Natural killer cell (primary cell): ENCODE results near the gene MVP. TPM values are rescaled to one million over a fixed set of nuclear protein-coding genes. Genes with fewer than 3 reads are reported as not detected.

Source experiments
- ATAC-seq, 3 donors: fragments of 150-1000 bp in 2 of 3; fragments of 200-7000 bp in 1 of 3; cut with Tn5 transposase; 1 replicate in 1 of 3; 2 replicates in 2 of 3; pipeline ENCODE4 v1.10.0; 2021; ENCODE audit warnings: mild to moderate bottlenecking in 2 of 3, moderate library complexity in 2 of 3
- DNase-seq, 2 donors: peaks; one replicate each; pipeline versions ENCODE4 v3.0.0 to v3.0.0-alpha.2; 2013 to 2021; ENCODE audit warnings: mixed read lengths in 1 of 2
- H3K27ac ChIP-seq: one replicate; pipeline ENCODE4 v1.5.1; 2013; ENCODE audit warnings: mild to moderate bottlenecking, low read length
- H3K27me3 ChIP-seq: one replicate; pipeline ENCODE4 v1.6.1; 2013; ENCODE audit warnings: low read length; ENCODE audit not compliant: control insufficient read depth, insufficient read depth
- H3K36me3 ChIP-seq: one replicate; pipeline ENCODE4 v1.6.1; 2013; ENCODE audit warnings: low read length; ENCODE audit not compliant: control insufficient read depth, insufficient read depth
- H3K4me1 ChIP-seq: one replicate; pipeline ENCODE4 v1.6.1; 2013; ENCODE audit warnings: low read length; ENCODE audit not compliant: control insufficient read depth, insufficient read depth
- H3K4me3 ChIP-seq: one replicate; pipeline ENCODE4 v1.5.1; 2013; ENCODE audit warnings: low read length
- H3K9me3 ChIP-seq: one replicate; pipeline ENCODE4 v1.6.1; 2013; ENCODE audit warnings: low read length; ENCODE audit not compliant: control insufficient read depth, insufficient read depth
- H3K27ac Mint-ChIP-seq, 2 donors: one replicate each; pipeline ENCODE4 v1.8.0; 2022; ENCODE audit warnings: mild to moderate bottlenecking in 2 of 2, mixed read lengths in 2 of 2, moderate library complexity in 1 of 2
- H3K27me3 Mint-ChIP-seq, 2 donors: one replicate each; pipeline ENCODE4 v1.8.0; 2022; ENCODE audit warnings: low read depth in 2 of 2, mixed read lengths in 2 of 2
- H3K36me3 Mint-ChIP-seq: one replicate; pipeline ENCODE4 v1.8.0; 2022; ENCODE audit warnings: mixed read lengths
- H3K4me1 Mint-ChIP-seq, 2 donors: one replicate each; pipeline ENCODE4 v1.8.0; 2022; ENCODE audit warnings: mixed read lengths in 2 of 2
- H3K4me3 Mint-ChIP-seq: one replicate; pipeline ENCODE4 v1.8.0; 2022; ENCODE audit warnings: mild to moderate bottlenecking, moderate library complexity, mixed read lengths
- H3K9me3 Mint-ChIP-seq, 2 donors: one replicate each; pipeline ENCODE4 v1.8.0; 2022; ENCODE audit warnings: mixed read lengths in 2 of 2
- WGBS: methylation state at CpG from one replicate; pipeline ENCODE4 v1.1.7; 2013; ENCODE audit warnings: missing lambda C conversion rate; ENCODE audit not compliant: insufficient coverage; 5-methylcytosine and 5-hydroxymethylcytosine counted together
- intact Hi-C: fragments of 100-400 bp; cut with micrococcal nuclease; formaldehyde crosslinking; loops from one replicate; pipeline ENCODE4 v1.14.2; 2022
- total RNA-seq, 4 donors: library from RNA; stranded (reverse); fragments of 120-200 nt in 1 of 4; gene quantifications; one replicate each; pipeline versions ENCODE4 v1.2.3 to v1.2.4, GENCODE V29; 2013 to 2022
- TF ChIP-seq, protein P1 (sequence below): fragments of 200-600 bp; IDR thresholded peaks from one replicate; pipeline ENCODE4 v1.8.0; 2022; ENCODE audit warnings: antibody characterized with exemption

The MVP gene
- total RNA-seq, 3 donors from 2014 or later (not counting 1 experiment from before 2014, with no cell fraction given): 154 to 168 (median 163) TPM

DNA sequence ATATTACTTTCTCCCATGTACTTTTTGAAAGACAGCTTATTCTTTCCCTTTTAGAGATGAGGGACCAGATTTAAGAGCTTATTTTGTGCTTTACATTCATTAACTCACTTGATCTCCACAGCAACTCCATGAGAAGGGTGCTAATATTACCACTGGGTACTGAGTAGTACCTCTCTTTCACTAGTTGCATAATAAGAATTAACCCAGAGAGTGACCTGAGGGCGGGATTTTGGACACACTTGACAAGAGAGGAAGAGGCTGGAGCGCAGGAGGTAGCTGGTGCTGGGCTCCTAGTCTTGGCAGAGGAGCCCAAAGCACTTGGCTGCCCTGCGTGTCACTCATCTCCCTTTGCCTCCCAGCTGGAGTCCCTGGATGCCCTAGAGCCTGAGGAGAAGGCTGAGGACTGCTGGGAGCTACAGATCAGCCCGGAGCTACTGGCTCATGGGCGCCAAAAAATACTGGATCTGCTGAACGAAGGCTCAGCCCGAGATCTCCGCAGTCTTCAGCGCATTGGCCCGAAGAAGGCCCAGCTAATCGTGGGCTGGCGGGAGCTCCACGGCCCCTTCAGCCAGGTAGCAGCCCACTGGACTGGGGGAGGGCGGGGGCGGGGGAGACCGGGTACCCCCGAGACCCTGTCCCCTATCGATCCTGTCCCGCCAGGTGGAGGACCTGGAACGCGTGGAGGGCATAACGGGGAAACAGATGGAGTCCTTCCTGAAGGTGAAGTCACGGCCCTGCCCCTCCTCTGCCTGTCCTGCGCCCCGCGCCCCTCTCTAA, 15.6 kb upstream of the MVP start:
- H3K27ac Mint-ChIP-seq: peak overlapping the region; percentile 98 to 99
- no peaks in the 10 kb centered on the region for H3K36me3 Mint-ChIP-seq
- Histone ChIP-seq H3K36me3 (peaks cover 25% of the 10 kb centered on the region), H3K27me3 (no peaks in the 10 kb centered on the region), H3K27ac (peak overlapping the region; percentile 87), H3K4me3 (peak overlapping the region; percentile 66), H3K9me3 (no peaks in the 10 kb centered on the region), H3K4me1 (peaks cover 35% of the 10 kb centered on the region)
- H3K4me1 Mint-ChIP-seq: peaks cover 30 to 42% of the 10 kb centered on the region in 2 donors
- no peaks in the 10 kb centered on the region for H3K9me3 Mint-ChIP-seq
- DNase-seq: no peak
- intact Hi-C loops: loop anchor here (1.0 to 5.0 kb wide), 4 partner anchors 14 to 568 kb away; partner anchors contain the start of genes KIF22, MYL11, TAOK2 and TBC1D10B
- H3K27me3 Mint-ChIP-seq: no peaks in the 10 kb centered on the region
- 18% methylated on average over 26 of the region's 26 CpGs for WGBS
- TF ChIP-seq, protein P1, sequence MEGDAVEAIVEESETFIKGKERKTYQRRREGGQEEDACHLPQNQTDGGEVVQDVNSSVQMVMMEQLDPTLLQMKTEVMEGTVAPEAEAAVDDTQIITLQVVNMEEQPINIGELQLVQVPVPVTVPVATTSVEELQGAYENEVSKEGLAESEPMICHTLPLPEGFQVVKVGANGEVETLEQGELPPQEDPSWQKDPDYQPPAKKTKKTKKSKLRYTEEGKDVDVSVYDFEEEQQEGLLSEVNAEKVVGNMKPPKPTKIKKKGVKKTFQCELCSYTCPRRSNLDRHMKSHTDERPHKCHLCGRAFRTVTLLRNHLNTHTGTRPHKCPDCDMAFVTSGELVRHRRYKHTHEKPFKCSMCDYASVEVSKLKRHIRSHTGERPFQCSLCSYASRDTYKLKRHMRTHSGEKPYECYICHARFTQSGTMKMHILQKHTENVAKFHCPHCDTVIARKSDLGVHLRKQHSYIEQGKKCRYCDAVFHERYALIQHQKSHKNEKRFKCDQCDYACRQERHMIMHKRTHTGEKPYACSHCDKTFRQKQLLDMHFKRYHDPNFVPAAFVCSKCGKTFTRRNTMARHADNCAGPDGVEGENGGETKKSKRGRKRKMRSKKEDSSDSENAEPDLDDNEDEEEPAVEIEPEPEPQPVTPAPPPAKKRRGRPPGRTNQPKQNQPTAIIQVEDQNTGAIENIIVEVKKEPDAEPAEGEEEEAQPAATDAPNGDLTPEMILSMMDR: no peak
- no peak for ATAC-seq
- H3K4me3 Mint-ChIP-seq: peak overlapping the region; percentile 100

DNA sequence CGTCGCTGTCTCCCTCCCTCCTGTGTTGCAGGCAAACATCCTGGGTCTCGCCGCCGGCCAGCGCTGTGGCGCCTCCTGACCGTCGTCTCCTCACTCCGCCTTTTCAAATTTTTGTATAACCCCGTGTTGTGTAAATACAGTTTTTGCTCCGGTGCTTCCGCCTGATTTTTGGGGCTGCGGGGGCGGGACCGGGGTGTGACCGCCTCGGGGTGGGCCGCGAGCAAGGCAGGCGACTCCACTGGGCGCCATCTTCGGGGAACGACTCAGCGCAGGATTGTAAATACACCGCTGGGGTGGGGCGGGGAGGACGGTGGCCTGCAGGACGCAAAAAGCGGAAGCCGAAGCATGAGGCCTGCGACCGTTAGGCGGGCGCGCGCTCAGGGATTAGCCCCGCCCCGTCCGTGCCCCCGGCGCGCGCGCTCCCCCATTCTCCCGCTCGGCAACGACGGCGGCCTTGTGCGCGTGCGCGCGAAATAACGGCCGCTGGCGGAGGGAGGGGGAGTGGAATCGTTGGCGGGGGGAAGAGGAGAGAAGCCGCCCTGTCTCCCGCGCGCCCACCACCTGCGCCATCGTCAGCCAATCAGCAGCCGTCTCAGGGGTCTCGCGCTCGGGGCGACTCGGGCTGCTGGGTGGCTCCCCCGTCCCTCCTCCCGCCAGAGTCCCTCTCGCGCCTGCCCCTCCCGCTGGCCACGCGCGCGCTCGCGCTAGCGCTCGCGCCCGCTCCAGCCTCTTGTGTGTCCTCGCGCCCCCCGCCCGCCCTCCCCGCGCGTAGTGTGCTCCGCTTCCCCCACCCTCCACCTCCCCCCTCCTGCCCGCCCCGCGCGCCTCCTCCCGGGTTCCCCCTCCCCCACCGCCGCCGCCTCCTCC, 14.8 kb upstream of the MVP start:
- intact Hi-C loops: loop anchor here (1.0 to 5.0 kb wide), 4 partner anchors 15 to 567 kb away; partner anchors contain the start of genes KIF22, MYL11, TAOK2 and TBC1D10B
- no peaks in the 10 kb centered on the region for H3K36me3 Mint-ChIP-seq
- peak overlapping the region; percentile 100 for H3K4me3 Mint-ChIP-seq
- Histone ChIP-seq H3K27ac (peak overlapping the region; percentile 87), H3K4me1 (peaks cover 44% of the 10 kb centered on the region), H3K36me3 (peaks cover 29% of the 10 kb centered on the region), H3K4me3 (peak overlapping the region; percentile 66), H3K27me3 (no peaks in the 10 kb centered on the region), H3K9me3 (no peaks in the 10 kb centered on the region)
- H3K27me3 Mint-ChIP-seq: no peaks in the 10 kb centered on the region
- DNase-seq: peak; percentile 96 to 98
- H3K27ac Mint-ChIP-seq: peak overlapping the region; percentile 98 to 99
- peaks cover 31 to 46% of the 10 kb centered on the region in 2 donors for H3K4me1 Mint-ChIP-seq
- TF ChIP-seq, protein P1: no peak
- ATAC-seq: peak; percentile 66 to 88 (median 66)
- no peaks in the 10 kb centered on the region for H3K9me3 Mint-ChIP-seq
- WGBS: under 1% methylated on average over 83 of the region's 103 CpGs

DNA sequence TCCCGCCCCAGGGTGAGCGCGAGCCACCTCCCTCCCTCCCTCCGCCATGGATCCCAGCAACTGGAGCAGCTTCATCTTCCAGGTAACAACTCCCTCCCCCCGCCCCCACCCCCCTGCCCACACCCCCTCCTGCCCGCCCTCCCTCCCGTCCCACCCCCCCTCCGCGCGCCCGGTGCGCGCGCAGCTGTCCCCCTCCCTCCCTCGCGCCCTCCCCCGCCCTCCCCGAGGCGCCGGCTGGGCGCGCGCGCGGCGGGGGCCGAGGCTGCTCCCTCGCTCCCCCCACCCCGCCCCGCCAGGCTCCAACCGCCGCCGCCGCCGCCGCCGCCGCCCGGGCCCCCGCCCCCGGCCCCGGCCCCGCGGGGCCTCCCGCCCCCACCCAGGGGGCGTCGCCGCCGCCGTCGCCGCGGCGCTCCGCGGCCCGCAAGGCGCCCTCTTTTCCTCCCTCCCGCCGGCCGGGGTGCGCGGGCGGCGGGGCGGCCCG, 14.1 kb upstream of the MVP start, which contains the start of gene MAZ:
TSS of gene MAZ (plus strand) at position 431 of the 481 bp plus-strand sequence. CDS start 173 bp downstream, outside the sequence.
- Mint-ChIP-seq H3K9me3 (no peaks in the 10 kb centered on the region), H3K4me3 (peak within 1 kb of the TSS; percentile 100), H3K36me3 (no peaks in the 10 kb centered on the region), H3K4me1 (peaks cover 38 to 53% of the 10 kb centered on the region in 2 donors), H3K27ac (peak within 1 kb of the TSS; percentile 98 to 99), H3K27me3 (no peaks in the 10 kb centered on the region)
- intact Hi-C loops: loop anchor here (5.0 kb wide), 3 partner anchors 166 to 566 kb away; partner anchors contain the start of genes MYL11, TAOK2 and TBC1D10B
- Histone ChIP-seq H3K27ac (peak within 1 kb of the TSS; percentile 94), H3K27me3 (no peaks in the 10 kb centered on the region), H3K4me1 (peaks cover 50% of the 10 kb centered on the region), H3K9me3 (no peaks in the 10 kb centered on the region), H3K36me3 (peaks cover 24% of the 10 kb centered on the region), H3K4me3 (peak within 1 kb of the TSS; percentile 66)
- WGBS: 0% methylated on average over 20 of the region's 67 CpGs
- TF ChIP-seq, protein P1: no peak
- DNase-seq: peak; percentile 58 to 89
- ATAC-seq: peak; percentile 3 to 18 (median 8)
